ENCODE measurements around the gene RANBP17.

The RANBP17 gene

DNA sequence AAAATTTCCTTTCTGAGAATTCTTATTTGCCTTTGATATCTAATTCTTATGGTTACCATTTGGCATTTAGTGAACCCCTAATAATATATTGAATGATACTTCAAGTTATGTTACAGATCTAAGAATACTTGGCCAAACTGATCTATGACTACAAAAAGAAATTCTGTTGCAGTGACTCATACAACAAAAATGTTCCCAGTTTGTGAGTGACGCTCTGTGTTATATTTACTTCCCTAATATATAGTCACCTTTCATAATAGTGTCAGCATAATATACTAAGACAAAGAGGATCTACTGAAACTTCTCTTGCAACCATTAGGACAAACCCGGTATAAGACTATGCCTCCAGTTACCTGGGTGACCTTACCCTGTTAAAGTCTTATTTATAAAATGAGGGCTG is 230.4 kb downstream of the RANBP17 start:
- DNase-seq (ENCODE audit: low spot score): no peak

DNA sequence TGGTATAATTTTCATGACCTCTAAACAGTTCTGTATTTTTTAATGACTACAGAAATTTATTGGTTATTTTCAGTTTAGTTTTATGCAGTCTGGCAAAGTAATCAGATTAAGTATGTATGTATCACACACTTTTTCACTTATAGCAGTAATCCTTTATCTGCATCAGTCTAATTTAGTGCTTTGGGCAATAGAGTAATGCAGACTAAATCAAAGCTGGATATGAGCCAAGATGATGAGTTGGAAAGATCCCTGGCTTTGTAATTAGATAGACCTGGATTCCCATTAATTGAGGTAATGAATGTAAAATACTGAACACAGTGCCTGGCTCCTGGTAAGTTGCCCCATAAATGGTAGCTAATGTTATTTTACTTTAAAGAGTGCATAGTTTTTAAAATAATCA is 231.8 kb downstream of the RANBP17 start:
- no peak for DNase-seq (ENCODE audit: low spot score)

DNA sequence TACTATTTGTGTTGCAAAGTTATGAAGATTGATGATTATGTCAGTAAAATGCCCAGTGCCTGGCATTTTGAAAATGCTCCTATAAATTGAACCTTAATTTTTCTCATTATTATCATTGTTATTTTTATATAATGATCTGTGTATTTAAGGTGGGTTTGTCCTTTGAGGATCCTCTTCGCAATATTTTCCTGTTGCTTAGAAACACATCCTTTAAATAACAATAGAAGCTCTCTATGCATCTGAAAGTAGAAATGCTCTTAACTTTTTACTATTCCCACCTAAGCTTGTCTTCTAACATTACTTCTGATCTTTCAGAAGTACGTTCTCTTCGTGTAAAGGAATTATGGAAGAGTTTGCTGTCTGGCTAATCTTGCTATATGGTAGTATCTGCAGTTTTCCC is 232.5 kb downstream of the RANBP17 start:
- no peak for DNase-seq (ENCODE audit: low spot score)

DNA sequence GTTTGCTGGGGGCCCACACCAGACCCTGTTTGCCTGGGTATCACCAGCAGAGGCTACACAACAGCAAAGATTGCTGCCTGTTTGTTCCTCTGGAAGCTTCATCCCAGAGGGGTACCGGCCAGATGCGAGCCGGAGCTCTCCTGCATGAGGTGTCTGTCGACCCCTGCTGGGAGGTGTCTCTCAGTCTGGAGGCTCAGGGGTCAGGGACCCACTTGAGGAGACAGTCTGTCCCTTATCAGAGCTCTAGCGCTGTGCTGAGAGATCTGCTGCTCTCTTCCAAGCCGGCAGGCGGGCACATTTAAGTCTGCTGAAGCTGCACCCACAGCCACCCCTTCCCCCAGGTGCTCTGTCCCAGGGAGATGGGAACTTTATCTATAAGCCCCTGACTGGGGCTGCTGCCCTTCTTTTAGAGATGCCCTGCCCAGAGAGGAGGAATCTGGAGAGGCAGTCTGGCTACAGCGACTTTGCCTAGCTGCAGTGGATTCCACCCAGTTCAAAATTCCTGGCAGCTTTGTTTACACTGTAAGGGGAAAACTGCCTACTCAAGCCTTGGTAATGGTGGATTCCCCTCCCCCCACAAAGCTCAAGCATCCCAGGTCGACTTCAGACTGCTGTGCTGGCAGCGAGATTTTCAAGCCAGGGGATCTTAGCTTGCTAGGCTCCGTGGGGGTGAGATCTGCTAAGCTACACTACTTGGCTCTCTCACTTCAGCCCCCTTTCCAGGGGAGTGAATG is 241.2 kb downstream of the RANBP17 start:
- no peak for DNase-seq (ENCODE audit: low spot score)

DNA sequence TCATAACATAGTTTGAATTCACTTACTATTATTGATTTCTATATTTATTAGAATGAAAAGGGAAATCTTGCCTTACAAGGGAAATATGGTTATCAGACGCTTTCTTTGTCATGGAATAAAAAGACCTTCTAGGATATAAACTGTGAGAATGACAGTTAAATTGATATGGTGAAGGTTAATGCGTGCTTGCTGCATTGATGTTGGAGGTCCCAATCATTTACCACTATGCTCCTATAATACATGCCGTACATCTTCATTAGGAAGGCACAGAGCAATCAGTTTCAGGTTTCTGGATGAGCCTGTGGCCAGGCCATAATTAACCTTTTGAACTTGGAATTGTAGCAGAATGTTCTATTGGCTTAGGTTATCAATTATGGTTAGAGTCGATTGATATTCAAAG is 245.9 kb downstream of the RANBP17 start:
- DNase-seq (ENCODE audit: low spot score): no peak

DNA sequence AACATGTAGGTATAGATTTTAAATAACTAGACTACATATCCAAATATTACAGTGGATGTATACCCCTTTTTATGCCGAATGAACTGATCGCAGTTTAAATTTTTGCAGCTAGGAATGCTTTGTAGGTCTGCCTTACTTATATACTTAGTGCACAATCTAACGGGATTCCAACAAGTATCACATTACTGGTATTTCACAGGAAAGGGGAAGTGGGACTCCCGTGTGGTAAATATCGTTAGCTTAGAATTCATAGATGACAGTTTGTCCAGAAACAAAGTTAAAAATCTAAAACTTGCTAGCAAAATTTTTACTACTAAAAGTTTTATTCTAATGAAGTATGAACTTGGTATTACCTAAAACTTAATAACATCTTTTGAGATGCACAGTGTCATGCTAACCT is 253.7 kb downstream of the RANBP17 start:
- DNase-seq (ENCODE audit: low spot score): no peak

DNA sequence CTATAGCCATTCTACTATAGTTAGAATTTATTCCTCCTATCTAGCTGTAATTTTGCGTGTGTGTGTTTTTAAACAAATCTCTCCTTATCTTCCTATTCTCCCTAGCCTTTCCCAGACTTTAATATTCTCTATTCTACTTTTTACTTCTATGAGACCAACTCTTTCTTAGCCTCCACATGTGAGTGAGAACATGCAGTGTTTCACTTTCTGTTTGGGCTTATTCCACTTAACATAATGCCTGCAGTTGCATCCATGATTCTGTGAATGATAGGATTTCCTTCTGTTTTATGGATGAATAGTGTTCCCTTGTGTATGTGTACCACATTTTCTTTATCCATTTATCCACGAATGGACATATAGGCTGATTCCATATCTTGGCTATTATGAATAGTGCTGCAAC is 254.9 kb downstream of the RANBP17 start:
- no peak for DNase-seq (ENCODE audit: low spot score)

DNA sequence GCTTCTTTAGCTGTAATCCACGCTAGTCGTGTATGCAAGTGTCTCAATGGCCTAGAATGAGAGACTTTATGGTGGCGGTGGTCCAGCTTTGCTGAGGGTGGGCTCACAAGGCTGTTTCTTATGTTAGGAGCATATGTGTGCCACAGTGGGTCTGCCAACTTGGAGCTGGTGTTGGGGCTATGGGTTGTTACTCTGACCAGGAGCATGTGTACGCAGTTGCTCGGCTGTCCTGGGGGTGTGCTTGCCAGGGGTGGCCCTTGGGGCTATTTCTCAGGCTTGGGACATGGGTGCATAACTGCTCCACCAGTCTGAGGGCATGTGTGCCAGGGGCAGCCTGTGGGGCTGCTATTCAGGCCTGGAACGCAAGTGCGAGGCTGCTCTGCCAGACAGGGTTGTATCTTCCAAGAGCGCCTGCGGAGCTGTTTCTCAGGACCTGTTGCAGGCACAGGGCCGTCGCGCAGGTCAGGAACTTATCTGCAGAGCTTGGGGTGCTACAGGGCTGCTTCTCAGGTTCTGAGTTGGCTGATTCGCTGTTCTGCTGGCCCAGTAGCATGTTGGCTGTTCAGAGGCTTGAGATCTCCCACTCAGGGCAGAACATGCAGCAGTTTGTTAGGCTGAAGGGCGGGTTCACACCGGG is 259.3 kb downstream of the RANBP17 start:
- no peak for DNase-seq (ENCODE audit: low spot score)

DNA sequence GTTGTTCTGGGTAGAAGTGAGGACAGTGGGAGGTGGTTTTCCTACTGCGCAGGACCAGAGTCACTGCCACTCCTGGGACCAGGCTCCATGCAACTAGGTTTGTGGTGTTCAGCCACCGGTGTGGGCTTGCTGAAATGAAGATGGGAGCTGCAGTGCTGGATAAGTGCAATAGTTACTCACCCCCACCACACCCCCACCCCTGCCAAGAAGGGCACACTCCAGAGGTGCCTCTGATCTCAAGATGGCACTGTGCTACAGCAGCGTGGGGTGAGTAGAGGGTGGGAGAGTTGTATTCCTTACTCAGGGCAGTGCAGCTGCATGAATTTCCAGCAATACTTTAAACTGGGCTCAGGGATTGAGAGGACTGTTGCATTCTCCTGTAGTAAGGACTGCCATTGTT is 259.8 kb downstream of the RANBP17 start:
- no peak for DNase-seq (ENCODE audit: low spot score)

DNA sequence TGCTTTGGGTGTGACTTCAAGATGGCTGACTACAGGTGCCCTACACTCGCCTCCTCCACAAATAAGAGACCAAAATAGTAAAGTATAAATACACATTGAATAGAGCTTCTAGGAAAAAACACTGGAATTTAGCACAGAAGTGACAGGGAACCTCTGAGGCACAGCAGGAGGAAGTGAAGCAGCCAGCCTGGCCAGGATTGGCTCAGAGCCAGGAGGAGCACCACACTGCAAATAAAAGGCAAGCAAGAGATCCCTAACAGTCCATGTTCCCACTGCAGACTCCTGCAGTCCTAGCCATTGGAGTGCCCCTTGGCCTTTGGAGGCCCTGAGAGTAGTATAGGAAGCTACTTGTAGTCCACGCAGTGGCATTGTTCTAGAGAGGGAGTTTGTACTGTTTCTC is 260.6 kb downstream of the RANBP17 start:
- DNase-seq (ENCODE audit: low spot score): no peak

DNA sequence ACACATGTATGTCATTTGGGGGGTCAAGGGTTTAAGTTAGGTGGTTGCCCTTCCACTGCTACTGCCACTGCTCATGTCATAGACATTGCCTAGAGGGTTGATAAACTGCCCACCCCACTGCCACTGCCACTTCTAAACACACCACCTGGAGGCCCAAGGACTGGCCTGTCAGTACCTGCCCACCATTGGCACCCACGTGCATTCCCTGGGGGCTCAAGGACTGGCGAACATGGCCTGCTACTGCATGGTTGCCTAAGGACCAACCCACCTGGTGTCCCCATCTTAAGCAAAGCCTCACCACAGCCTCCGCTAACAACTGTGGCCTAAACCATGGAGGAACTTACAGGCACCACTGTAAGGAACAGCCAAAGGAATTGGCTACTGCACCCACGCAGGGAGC is 261.6 kb downstream of the RANBP17 start:
- no peak for DNase-seq (ENCODE audit: low spot score)

DNA sequence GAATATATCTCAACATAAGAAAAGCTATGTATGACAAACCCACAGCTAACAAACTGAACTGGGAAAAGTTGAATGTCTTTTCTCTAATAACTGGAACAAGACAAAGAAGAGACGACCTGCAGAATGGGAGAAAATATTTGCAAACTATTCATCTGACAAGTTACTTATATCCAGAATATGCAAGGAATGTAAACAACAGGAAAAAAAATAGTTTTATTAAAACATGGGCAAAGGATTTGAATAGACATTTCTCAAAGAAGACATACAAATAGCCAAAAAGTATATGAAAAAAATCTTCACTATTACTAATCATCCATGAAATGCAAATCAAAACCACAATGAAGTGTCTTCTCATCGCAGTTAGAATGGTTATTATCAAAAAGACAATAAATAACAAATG is 265.5 kb downstream of the RANBP17 start:
- DNase-seq (ENCODE audit: low spot score): no peak

DNA sequence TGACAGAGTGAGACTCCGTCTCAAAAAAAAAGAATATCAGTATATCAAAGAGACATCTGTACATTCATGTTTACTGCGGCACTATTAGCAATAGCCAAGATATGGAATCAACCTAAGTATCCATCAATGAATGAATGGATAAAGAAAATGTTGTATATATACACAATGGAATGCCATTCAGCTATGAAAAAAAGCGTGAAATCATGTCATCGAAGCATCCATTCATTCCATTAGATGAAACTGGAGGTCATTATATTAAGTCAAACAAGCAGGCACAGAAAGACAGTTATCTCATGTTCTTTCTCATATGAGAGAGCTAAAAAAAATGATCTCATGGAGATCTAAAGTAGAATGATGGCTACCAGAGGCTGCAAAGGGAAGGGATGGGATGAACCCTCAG is 266.3 kb downstream of the RANBP17 start:
- DNase-seq (ENCODE audit: low spot score): no peak

DNA sequence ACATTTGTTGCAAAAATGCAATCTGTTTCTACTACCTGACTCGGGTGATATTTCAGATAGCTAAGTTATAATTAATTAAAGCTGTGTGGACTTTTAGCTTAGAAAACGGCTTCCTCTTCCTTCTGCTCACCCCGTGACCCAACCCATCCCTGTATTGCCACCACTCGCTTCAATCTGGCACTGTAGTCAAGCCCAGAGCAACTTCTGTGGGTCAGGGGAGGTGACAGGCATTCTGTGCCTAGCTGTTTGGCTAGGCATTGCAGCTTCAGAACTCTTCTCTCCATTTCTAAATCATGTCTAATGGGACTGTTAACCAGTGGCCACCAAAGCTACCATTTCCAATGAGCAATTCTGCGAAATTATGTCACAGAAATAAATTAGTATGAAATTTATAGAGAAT is 267.5 kb downstream of the RANBP17 start:
- no peak for DNase-seq (ENCODE audit: low spot score)

DNA sequence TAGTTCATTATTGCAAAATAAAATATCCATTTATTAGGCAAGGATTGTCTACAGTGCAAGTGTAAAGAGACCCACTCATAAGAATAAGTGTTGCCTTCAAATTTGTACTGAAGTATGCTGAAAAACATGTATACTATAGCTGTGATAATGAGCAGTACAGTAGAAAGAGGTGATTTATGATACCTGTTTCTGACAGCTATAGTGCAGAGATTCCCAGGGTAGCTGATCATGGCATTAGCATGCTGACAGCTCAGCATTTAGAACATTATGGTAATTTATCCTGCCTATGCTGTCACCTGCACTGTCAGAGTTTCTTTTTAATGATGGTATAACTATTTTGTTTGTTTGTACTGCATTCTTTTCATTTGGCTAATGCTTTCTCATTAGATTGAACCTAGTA is 269.7 kb downstream of the RANBP17 start:
- no peak for DNase-seq (ENCODE audit: low spot score)

DNA sequence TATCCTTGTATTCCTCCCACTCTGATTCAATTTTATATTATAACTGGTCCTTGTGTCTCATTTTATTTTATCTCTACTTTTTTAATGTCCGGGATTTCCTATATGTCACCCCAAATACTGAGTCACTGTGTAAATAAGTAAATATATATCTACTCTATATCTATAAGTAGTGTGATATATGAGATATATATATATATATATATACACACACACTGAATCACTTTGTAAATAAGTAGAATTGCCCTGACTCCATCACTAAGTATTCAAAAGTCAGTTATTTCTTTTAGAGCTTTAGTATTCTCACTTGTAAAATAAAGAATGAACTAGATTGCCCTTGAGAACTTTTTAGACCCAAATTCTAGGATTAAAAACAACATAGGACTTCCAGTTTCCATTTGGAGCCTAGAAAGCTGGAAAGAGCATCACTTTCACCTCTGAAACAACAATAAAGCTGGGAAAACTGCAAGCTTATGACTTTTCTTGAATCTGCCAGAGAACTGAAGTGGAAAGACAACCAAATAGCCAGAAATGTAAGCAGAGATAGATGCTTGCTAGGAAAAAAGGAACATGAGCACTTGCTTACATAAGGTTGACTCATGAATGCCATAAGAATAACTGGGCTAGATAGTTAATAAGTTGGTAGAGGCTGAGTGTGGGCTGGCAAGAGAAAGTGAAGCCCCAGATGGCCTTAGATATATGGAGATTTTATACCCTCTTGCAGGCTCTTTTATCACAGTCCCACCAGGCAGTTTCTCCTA is 276.1 kb downstream of the RANBP17 start:
- no peak for DNase-seq (ENCODE audit: low spot score)

DNA sequence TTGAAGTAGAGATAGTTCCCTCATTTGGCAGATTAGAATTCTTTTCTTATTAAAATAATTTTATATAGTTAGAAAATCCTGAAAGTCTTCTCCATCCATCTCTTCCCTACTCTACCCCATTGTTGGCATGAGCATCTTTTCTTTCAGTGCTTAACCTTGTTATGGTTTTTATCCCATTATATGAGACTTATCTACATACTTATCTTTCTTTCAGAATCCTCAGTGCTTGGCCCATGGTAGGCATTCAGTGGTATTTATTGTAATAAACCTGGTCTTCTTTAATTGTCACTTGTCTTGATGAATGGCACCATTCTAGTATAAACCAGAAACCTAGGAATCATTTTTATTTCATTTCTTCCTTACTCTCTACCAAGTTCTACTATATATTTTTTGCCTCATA is 277.4 kb downstream of the RANBP17 start:
- no peak for DNase-seq (ENCODE audit: low spot score)

DNA sequence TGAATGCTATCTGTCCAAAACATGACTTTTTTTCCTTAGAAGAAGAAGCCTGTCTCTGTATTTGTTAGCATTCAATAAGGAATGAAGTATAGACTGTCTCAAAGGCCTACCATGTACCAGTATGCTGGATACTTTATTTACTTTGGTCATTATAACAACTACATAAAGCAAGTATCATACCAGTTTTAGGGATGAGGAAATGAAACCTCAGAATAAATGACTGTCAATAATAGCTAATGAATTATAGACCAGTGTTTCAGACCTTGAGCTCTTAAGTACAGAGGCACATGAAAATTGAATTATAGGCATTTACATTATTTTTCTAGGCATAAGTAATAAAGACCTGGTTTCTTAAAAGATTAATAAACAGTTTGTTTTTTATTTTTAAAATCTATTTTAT is 280.8 kb downstream of the RANBP17 start:
- no peak for DNase-seq (ENCODE audit: low spot score)

DNA sequence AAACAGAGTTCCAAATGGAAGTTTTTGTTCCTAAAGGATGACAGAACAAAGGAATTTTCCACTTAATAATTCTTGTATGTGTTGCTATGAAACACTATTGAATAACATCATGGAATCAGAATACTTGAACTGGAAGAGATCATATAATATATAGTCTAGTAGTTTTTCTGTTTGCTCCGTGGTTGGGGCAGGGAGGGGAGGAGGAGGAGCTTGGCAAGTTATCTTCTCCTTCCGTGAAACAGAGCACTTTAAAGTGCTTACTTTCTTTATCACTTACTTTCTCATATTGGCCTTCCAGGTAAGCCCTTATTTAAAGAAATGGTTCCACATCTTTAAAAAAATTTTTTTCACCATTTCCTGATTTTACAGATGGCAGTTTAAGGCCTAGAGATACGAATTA is 281.4 kb downstream of the RANBP17 start:
- DNase-seq (ENCODE audit: low spot score): no peak

DNA sequence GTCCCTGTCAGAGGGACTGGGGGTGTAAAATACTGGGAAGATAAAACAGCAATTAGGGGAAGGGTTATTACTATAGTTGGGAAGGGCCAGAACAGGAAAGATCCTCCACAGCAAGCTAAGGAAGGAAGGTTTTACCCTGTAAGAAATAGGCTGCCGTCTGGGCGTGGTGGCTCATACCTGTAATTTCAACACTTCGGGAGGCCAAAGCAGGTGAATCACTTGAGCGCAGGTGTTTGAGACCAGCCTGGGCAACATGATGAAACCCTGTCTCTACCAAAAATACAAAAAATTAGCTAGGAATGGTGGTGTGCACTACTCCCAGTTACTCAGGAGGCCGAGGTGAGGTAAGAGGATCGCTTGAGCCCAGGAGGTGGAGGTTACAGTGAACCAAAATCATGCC is 282.1 kb downstream of the RANBP17 start:
- no peak for DNase-seq (ENCODE audit: low spot score)

DNA sequence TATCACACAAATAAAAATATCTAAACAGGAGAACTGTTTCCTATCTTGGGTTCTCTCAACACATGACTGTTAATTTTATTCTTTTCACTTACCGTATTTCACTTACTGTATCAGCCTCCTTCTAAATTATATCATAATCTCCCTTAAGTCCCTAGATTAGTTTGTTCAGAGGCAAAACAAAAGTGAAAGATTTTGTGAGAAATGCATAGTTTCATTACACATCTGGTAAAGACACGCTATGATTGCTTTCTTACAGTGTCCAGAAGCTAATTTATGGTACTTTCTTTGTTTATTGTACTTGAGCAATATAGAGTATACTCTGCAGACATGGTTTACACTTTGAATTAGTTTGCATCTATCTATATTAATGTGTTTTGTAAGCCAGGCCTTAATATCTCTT is 287.5 kb downstream of the RANBP17 start:
- DNase-seq (ENCODE audit: low spot score): no peak

DNA sequence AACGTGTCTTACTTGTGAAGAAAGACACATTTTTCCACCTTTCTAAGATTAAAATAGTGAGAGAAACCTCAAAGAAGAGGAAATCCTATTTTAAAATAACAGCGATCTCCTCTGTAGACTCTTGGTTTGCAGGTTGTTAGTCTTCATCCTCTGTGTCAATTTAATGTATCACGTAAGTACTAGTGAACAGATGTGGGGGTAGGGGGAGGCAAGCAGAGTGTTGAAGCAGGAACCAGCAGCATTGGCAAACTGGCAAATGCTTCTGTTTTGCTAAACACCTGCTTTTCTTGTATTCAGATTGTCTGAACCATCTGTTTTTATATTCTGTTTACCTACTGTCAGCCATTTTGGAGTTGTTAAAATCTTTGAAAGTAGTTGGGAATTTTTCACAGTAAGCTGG is 288.0 kb downstream of the RANBP17 start:
- DNase-seq (ENCODE audit: low spot score): no peak

DNA sequence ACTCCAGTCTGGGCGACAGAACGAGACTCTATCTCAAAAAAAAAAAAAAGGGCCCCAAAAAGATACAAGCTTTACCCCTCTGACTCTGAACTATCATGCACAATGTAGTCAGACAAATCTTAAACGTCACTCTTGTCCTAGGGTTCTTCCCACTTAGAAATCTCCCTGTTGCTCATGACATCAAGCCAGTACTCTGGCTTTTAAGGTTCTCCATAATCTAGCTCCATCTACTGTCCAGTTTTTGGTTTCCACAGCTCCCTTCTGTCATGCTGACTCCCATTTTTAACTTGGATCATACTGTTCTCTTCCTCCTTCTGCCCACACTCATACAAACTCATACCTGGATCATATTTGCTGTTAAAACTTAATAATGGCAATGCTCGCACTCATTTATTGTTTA is 290.6 kb downstream of the RANBP17 start:
- peak; percentile 17 for DNase-seq (ENCODE audit: low spot score)

Data from pons (tissue), 1 donor.